Keratinocyte (primary cell): ENCODE data around the gene TGM5. TPM values are rescaled to one million over a fixed set of nuclear protein-coding genes. Genes with fewer than 3 reads are reported as not detected.

Source experiments
- DNase-seq: peaks from one replicate; pipeline ENCODE4 v3.0.0-alpha.2; 2011; ENCODE audit warnings: low read depth, missing footprints, low spot score
- FAIRE-seq: peaks from 2 replicates; lab custom pipeline; 2011; peaks lifted over from hg19 to GRCh38; lab: Jason Lieb, UNC
- H2AFZ ChIP-seq: 2 replicates; pipeline ENCODE4 v1.6.0; 2012; ENCODE audit warnings: low read length, control low read depth, inconsistent platforms; ENCODE audit not compliant: control insufficient read depth
- H3K27ac ChIP-seq: 2 replicates; pipeline ENCODE4 v1.5.1; 2011; ENCODE audit warnings: low read length; ENCODE audit not compliant: control insufficient read depth, insufficient read depth
- H3K27me3 ChIP-seq: 3 replicates; pipeline ENCODE4 v1.6.0; 2011; ENCODE audit warnings: low read length; ENCODE audit not compliant: control insufficient read depth, insufficient read depth; ENCODE audit errors: extremely low read depth
- H3K36me3 ChIP-seq, 2 experiments: 2 replicates in 1 of 2; 3 replicates in 1 of 2; pipeline ENCODE4 v1.5.1; 2011; ENCODE audit warnings: low read length in 2 of 2, mild to moderate bottlenecking in 1 of 2; ENCODE audit not compliant: control insufficient read depth in 2 of 2, insufficient read depth in 2 of 2; ENCODE audit errors: extremely low read depth in 1 of 2
- H3K4me1 ChIP-seq: 3 replicates; pipeline ENCODE4 v1.5.1; 2011; ENCODE audit warnings: low read length; ENCODE audit not compliant: control insufficient read depth, insufficient read depth; ENCODE audit errors: extremely low read depth
- H3K4me2 ChIP-seq: 3 replicates; pipeline ENCODE4 v1.6.0; 2011; ENCODE audit warnings: low read depth, low read length; ENCODE audit not compliant: control insufficient read depth, insufficient read depth; ENCODE audit errors: extremely low read depth
- H3K4me3 ChIP-seq, 3 experiments: fragments of 200-600 bp in 1 of 3; sonication (generic) in 1 of 3; 2 replicates in 2 of 3; 3 replicates in 1 of 3; pipeline ENCODE4 v1.5.1; 2011 to 2016; ENCODE audit warnings: low read length in 3 of 3, mild to moderate bottlenecking in 3 of 3, control low read depth in 2 of 3, inconsistent platforms in 1 of 3, low read depth in 1 of 3, mixed read lengths in 1 of 3, mixed run types in 1 of 3, moderate library complexity in 1 of 3; ENCODE audit not compliant: control insufficient read depth in 2 of 3, insufficient read depth in 2 of 3; ENCODE audit errors: extremely low read depth in 1 of 3
- H3K79me2 ChIP-seq: 2 replicates; pipeline ENCODE4 v1.6.0; 2012; ENCODE audit warnings: low read length; ENCODE audit not compliant: control insufficient read depth, insufficient read depth
- H3K9ac ChIP-seq: 3 replicates; pipeline ENCODE4 v1.6.0; 2011; ENCODE audit warnings: low read length; ENCODE audit not compliant: control insufficient read depth, insufficient read depth; ENCODE audit errors: extremely low read depth
- H3K9me1 ChIP-seq: 3 replicates; pipeline ENCODE4 v1.6.0; 2011; ENCODE audit warnings: low read length; ENCODE audit not compliant: control insufficient read depth, insufficient read depth; ENCODE audit errors: extremely low read depth
- H3K9me3 ChIP-seq: 2 replicates; pipeline ENCODE4 v1.5.1; 2012; ENCODE audit warnings: low read depth, low read length; ENCODE audit not compliant: control insufficient read depth
- H4K20me1 ChIP-seq: 3 replicates; pipeline ENCODE4 v1.6.0; 2011; ENCODE audit warnings: low read length; ENCODE audit not compliant: control insufficient read depth, insufficient read depth; ENCODE audit errors: extremely low read depth
- EZH2 ChIP-seq: IDR thresholded peaks from one replicate; pipeline ENCODE4 v1.6.1; 2012; ENCODE audit warnings: inconsistent platforms, mild to moderate bottlenecking, low read length, moderate library complexity
- dilution Hi-C: fragments of 300-500 bp; cut with MboI; formaldehyde crosslinking; loops from one replicate; pipeline ENCODE4 v1.7.0; 2020; ENCODE audit warnings: low sequenced_read_pairs; ENCODE audit not compliant: extremely low pct_ligation_motif_present
- polyA plus RNA-seq, 5 experiments: library from polyadenylated mRNA; depleted of rRNA in 3 of 5; stranded (reverse) in 3 of 5; stranded (forward) in 1 of 5; unstranded in 1 of 5; fragments of >200 nt; gene quantifications; 1 replicate in 1 of 5; 2 replicates in 3 of 5; 3 replicates in 1 of 5; pipeline versions ENCODE4 v1.2.1 to v1.2.3, GENCODE V29; 2011 to 2012; ENCODE audit warnings: missing spikeins in 2 of 5, low read depth in 1 of 5, low replicate concordance in 1 of 5
- TF ChIP-seq, protein P1 (sequence below), 3 experiments: IDR thresholded peaks in 1 of 3; conservative IDR thresholded peaks in 1 of 3; optimal IDR thresholded peaks in 1 of 3; 2 replicates in 2 of 3; 3 replicates in 1 of 3; pipeline versions ENCODE3 to v1.5.1; 2011; ENCODE audit warnings: low read length in 3 of 3, mild to moderate bottlenecking in 3 of 3, moderate library complexity in 2 of 3, control low read depth in 1 of 3, inconsistent platforms in 1 of 3; ENCODE audit not compliant: insufficient read depth in 2 of 3; ENCODE audit errors: extremely low read depth in 1 of 3

The TGM5 gene
- polyA plus RNA-seq, 1 donor (not counting 4 experiments of a cell fraction or from before 2014, with no cell fraction given) = not detected

DNA sequence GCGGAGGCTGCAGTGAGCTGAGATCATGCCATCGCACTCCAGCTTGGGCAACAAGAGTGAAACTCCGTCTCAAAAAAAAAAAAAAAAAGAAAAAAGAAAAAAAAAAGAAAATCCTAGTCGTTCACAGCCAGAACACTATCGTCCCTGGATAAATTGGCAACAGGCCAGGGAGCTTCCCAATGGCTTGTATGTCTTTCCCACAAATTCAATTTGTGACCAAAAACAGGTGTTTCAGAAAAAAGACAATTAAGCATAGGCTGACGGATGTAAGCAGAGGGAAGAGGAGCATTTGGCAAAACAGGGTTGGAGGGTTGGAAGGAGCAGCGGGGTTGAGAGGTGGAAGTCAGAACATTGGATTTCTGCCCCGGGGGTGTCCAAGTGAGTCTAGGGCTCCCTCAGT, 54.4 kb downstream of the TGM5 start:
- dilution Hi-C loops = no loop called here
- no peak for FAIRE-seq

DNA sequence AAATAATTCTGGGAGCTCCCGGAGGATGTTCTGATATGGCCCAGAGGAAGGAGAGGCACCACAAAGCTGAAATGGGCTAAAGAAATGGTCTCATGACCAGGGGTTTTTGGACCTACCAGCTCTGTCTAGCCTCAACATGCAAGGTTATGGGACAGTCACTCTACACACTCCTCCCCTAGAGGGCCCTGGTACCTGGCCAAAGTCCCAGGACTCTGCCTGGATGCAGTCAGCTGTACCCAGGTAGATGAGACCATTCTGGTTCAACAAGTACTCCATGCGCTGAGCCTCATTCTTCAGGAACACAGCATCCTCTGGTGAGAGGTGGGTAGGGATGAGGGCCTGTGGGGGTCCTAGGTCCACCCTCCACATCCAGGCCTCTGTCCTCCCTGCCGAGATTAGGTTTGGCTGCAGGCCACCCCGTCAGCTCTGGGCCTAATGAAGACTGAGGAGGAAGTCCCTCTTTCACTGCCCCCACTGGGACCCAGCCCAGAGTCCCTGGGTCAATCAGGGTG, 55.4 kb downstream of the TGM5 start:
- H4K20me1 ChIP-seq = no peaks in the 10 kb centered on the region
- dilution Hi-C loops = no loop called here
- no peak overlapping the region for H3K4me2 ChIP-seq
- H3K9me3 ChIP-seq = no peaks in the 10 kb centered on the region
- no peak overlapping the region for H2AFZ ChIP-seq
- H3K27ac ChIP-seq = no peak overlapping the region
- TF ChIP-seq EZH2 = no peak
- TF ChIP-seq, protein P1, sequence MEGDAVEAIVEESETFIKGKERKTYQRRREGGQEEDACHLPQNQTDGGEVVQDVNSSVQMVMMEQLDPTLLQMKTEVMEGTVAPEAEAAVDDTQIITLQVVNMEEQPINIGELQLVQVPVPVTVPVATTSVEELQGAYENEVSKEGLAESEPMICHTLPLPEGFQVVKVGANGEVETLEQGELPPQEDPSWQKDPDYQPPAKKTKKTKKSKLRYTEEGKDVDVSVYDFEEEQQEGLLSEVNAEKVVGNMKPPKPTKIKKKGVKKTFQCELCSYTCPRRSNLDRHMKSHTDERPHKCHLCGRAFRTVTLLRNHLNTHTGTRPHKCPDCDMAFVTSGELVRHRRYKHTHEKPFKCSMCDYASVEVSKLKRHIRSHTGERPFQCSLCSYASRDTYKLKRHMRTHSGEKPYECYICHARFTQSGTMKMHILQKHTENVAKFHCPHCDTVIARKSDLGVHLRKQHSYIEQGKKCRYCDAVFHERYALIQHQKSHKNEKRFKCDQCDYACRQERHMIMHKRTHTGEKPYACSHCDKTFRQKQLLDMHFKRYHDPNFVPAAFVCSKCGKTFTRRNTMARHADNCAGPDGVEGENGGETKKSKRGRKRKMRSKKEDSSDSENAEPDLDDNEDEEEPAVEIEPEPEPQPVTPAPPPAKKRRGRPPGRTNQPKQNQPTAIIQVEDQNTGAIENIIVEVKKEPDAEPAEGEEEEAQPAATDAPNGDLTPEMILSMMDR (optimal IDR thresholded peaks at IDR 0.05 in 1 of 3, IDR thresholded peaks at IDR 0.05 in 1 of 3, conservative IDR thresholded peaks at IDR 0.05 in 1 of 3; ENCODE audit: extremely low read depth in 1 of 3, insufficient read depth in 2 of 3, low read length in 3 of 3) = no peak
- H3K9ac ChIP-seq = no peak overlapping the region
- H3K9me1 ChIP-seq = no peaks in the 10 kb centered on the region
- H3K4me1 ChIP-seq = no peaks in the 10 kb centered on the region
- H3K79me2 ChIP-seq = no peaks in the 10 kb centered on the region
- H3K4me3 ChIP-seq = no peak overlapping the region
- DNase-seq (no peak), FAIRE-seq (no peak)
- H3K27me3 ChIP-seq = peaks cover 19% of the 10 kb centered on the region
- H3K36me3 ChIP-seq = no peaks in the 10 kb centered on the region

More for the DNA sequence above, 54.4 kb downstream of the TGM5 start:
- Histone ChIP-seq H3K79me2 (no peaks in the 10 kb centered on the region), H3K9me3 (no peaks in the 10 kb centered on the region), H3K36me3 (no peaks in the 10 kb centered on the region), H3K27ac (no peak overlapping the region), H3K27me3 (peaks cover 13% of the 10 kb centered on the region), H3K4me1 (no peaks in the 10 kb centered on the region), H3K4me2 (no peak overlapping the region), H3K9ac (no peak overlapping the region), H2AFZ (no peak overlapping the region), H4K20me1 (no peaks in the 10 kb centered on the region), H3K4me3 (no peak overlapping the region), H3K9me1 (no peaks in the 10 kb centered on the region)
- no peak for DNase-seq
- TF ChIP-seq EZH2 = no peak
- TF ChIP-seq, protein P1 (optimal IDR thresholded peaks at IDR 0.05 in 1 of 3, IDR thresholded peaks at IDR 0.05 in 1 of 3, conservative IDR thresholded peaks at IDR 0.05 in 1 of 3; ENCODE audit: extremely low read depth in 1 of 3, insufficient read depth in 2 of 3, low read length in 3 of 3) = no peak
